GM23338 (cell line): ENCODE results near the gene COX10. TPM values are rescaled to one million over a fixed set of nuclear protein-coding genes. Genes with fewer than 3 reads are reported as not detected.

Experiments
- ATAC-seq: fragments of 200-7000 bp; cut with Tn5 transposase; 3 replicates; pipeline ENCODE4 v1.9.1; 2020
- DNase-seq: peaks from one replicate; pipeline ENCODE4 v3.0.0-alpha.2; 2015; ENCODE audit warnings: low spot score
- H2AFZ ChIP-seq: fragments of 200-600 bp; sonication (generic); 2 replicates; pipeline ENCODE4 v1.8.0; 2016; ENCODE audit warnings: antibody characterized with exemption, mild to moderate bottlenecking, moderate library complexity
- H3F3A ChIP-seq: fragments of 200-600 bp; sonication (generic); replicated peaks from 2 replicates; pipeline ENCODE4 v1.8.0; 2017; ENCODE audit warnings: antibody characterized with exemption, mixed run types, low read depth
- H3K27ac ChIP-seq: fragments of 200-600 bp; sonication (generic); 2 replicates; pipeline ENCODE4 v1.6.1; 2016; ENCODE audit warnings: low read depth
- H3K27me3 ChIP-seq: fragments of 200-600 bp; sonication (generic); 2 replicates; pipeline ENCODE4 v1.8.0; 2016; ENCODE audit warnings: mild to moderate bottlenecking, mixed run types, moderate library complexity; ENCODE audit not compliant: insufficient read depth
- H3K36me3 ChIP-seq: fragments of 200-600 bp; sonication (generic); 2 replicates; pipeline ENCODE4 v1.8.0; 2016; ENCODE audit warnings: mild to moderate bottlenecking; ENCODE audit not compliant: insufficient read depth
- H3K4me1 ChIP-seq: fragments of 200-600 bp; sonication (generic); 2 replicates; pipeline ENCODE4 v1.8.0; 2016; ENCODE audit warnings: mild to moderate bottlenecking, moderate library complexity; ENCODE audit not compliant: insufficient read depth
- H3K4me2 ChIP-seq: fragments of 200-600 bp; sonication (generic); 2 replicates; pipeline ENCODE4 v1.7.1; 2017; ENCODE audit warnings: mixed run types
- H3K4me3 ChIP-seq: fragments of 200-600 bp; sonication (generic); 2 replicates; pipeline ENCODE4 v1.6.1; 2016; ENCODE audit warnings: mixed run types
- H3K79me2 ChIP-seq: fragments of 200-600 bp; sonication (generic); replicated peaks from 2 replicates; pipeline ENCODE4 v1.8.0; 2017; ENCODE audit warnings: mild to moderate bottlenecking; ENCODE audit not compliant: insufficient read depth
- H3K9me2 ChIP-seq: fragments of 200-600 bp; sonication (generic); 2 replicates; pipeline ENCODE4 v1.8.0; 2017; ENCODE audit not compliant: insufficient read depth
- H4K20me1 ChIP-seq: fragments of 200-600 bp; sonication (generic); replicated peaks from 2 replicates; pipeline ENCODE4 v1.8.0; 2017; ENCODE audit warnings: mild to moderate bottlenecking; ENCODE audit not compliant: insufficient read depth
- H3K27ac Mint-ChIP-seq: 2 replicates; pipeline ENCODE4 v1.8.0; 2020; ENCODE audit warnings: inconsistent platforms, mild to moderate bottlenecking, moderate library complexity, mixed read lengths
- H3K27me3 Mint-ChIP-seq: 3 replicates; pipeline ENCODE4 v1.8.0; 2022; ENCODE audit warnings: low read depth, mild to moderate bottlenecking, moderate library complexity, mixed read lengths, inconsistent platforms; ENCODE audit not compliant: insufficient read depth, poor library complexity
- H3K36me3 Mint-ChIP-seq: 3 replicates; pipeline ENCODE4 v1.8.0; 2021; ENCODE audit warnings: low read depth, mild to moderate bottlenecking, inconsistent platforms, moderate library complexity, mixed read lengths
- H3K4me1 Mint-ChIP-seq: 3 replicates; pipeline ENCODE4 v1.8.0; 2020; ENCODE audit warnings: mild to moderate bottlenecking, inconsistent platforms, mixed read lengths
- H3K4me3 Mint-ChIP-seq: 3 replicates; pipeline ENCODE4 v1.8.0; 2021; ENCODE audit warnings: moderate library complexity, mild to moderate bottlenecking, inconsistent platforms, mixed read lengths
- H3K9me3 Mint-ChIP-seq: 3 replicates; pipeline ENCODE4 v1.8.0; 2020; ENCODE audit warnings: moderate library complexity, mild to moderate bottlenecking, inconsistent platforms, mixed read lengths
- CREB1 ChIP-seq: fragments of 250-450 bp; sonication (Bioruptor Pico); IDR thresholded peaks from 2 replicates; pipeline ENCODE4 v1.5.0; 2020; ENCODE audit warnings: low read depth, mild to moderate bottlenecking, moderate library complexity
- EZH2 ChIP-seq: fragments of 200-600 bp; sonication (generic); IDR thresholded peaks from one replicate; pipeline ENCODE4 v1.8.0; 2017; ENCODE audit warnings: antibody characterized with exemption, mild to moderate bottlenecking, low read depth; ENCODE audit not compliant: unreplicated experiment
- EZH2phosphoT487 ChIP-seq: fragments of 200-600 bp; sonication (generic); IDR thresholded peaks from one replicate; pipeline ENCODE4 v1.8.1; 2018; ENCODE audit warnings: antibody characterized with exemption; ENCODE audit not compliant: unreplicated experiment
- JUNB ChIP-seq: IDR thresholded peaks from one replicate; pipeline ENCODE4 v1.6.1; 2016; ENCODE audit warnings: antibody characterized with exemption; ENCODE audit not compliant: unreplicated experiment
- NANOG ChIP-seq: IDR thresholded peaks from 2 replicates; pipeline ENCODE4 v1.6.1; 2016; ENCODE audit warnings: antibody characterized with exemption, borderline replicate concordance
- POLR2AphosphoS5 ChIP-seq: IDR thresholded peaks from 2 replicates; pipeline ENCODE4 v1.6.1; 2016; ENCODE audit warnings: antibody characterized with exemption, low read depth
- STAT1 ChIP-seq: IDR thresholded peaks from one replicate; pipeline ENCODE4 v1.6.1; 2016; ENCODE audit warnings: antibody characterized with exemption; ENCODE audit not compliant: unreplicated experiment
- ZNF114 ChIP-seq: fragments of 250-450 bp; sonication (Bioruptor Pico); IDR thresholded peaks from 2 replicates; pipeline ENCODE4 v1.5.0; 2020; ENCODE audit warnings: mild to moderate bottlenecking, moderate library complexity
- ZNF331 ChIP-seq: fragments of 250-450 bp; sonication (Bioruptor Pico); IDR thresholded peaks from 2 replicates; pipeline ENCODE4 v1.5.0; 2020; ENCODE audit warnings: low read depth, mild to moderate bottlenecking, moderate library complexity
- polyA plus RNA-seq: library from polyadenylated mRNA; unstranded; fragments of >200 nt; fragmentation: Nextera tagmentation; extraction: Ambion mirVana; gene quantifications from 2 replicates; pipeline ENCODE4 v1.2.1, GENCODE V29; 2016
- total RNA-seq: library from RNA; depleted of rRNA; stranded (reverse); fragments of >200 nt; shearing (Covaris generic); gene quantifications from 2 replicates; pipeline ENCODE4 v1.2.3, GENCODE V29; 2014
- TF ChIP-seq, protein P1 (sequence below): IDR thresholded peaks from one replicate; pipeline ENCODE4 v1.6.1; 2018; ENCODE audit warnings: antibody characterized with exemption; ENCODE audit not compliant: unreplicated experiment
- TF ChIP-seq, protein P2 (sequence below): IDR thresholded peaks from 2 replicates; pipeline ENCODE4 v1.6.1; 2016; ENCODE audit warnings: antibody characterized with exemption
- TF ChIP-seq, protein P3 (sequence below): fragments of 250-450 bp; sonication (Bioruptor Pico); IDR thresholded peaks from 2 replicates; pipeline ENCODE4 v1.5.0; 2020; ENCODE audit warnings: mild to moderate bottlenecking, moderate library complexity
- TF ChIP-seq, protein P4 (sequence below), 2 experiments: fragments of 200-600 bp in 1 of 2; sonication (generic) in 1 of 2; conservative IDR thresholded peaks; 2 replicates each; pipeline versions ENCODE4 v1.5.1 to v1.6.1; 2016 to 2017; ENCODE audit warnings: antibody characterized with exemption in 2 of 2, low read depth in 2 of 2, mild to moderate bottlenecking in 2 of 2, moderate library complexity in 1 of 2

Gene COX10
- total and polyA plus RNA-seq, 2 experiments from 2014 or later = 25.7 to 46.6 TPM

DNA sequence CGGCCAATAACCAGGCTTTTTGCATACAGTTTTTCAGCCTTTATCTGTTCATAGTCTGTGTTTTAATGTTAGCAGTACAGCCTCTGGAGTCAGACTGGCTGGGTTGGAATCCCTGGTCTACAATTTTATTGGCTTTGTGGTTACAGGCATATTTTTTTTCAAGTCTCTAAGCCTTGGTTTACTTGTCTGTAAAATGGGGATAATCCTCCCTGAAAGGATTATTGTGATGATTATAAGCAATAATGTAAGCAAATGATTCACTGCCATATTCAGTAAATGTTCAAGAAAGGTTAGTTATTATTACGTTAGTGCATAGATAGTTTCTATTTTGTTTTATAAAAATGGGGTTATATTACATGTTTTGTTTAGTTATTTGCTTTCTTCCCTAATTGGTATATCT, 15.7 kb downstream of the COX10 start:
- H3K9me3 Mint-ChIP-seq = no peaks in the 10 kb centered on the region
- H3K27me3 ChIP-seq = no peaks in the 10 kb centered on the region
- H2AFZ ChIP-seq = no peak overlapping the region
- peaks cover 75% of the 10 kb centered on the region for H3K79me2 ChIP-seq
- H3K4me3 Mint-ChIP-seq = no peak overlapping the region
- H3K4me3 ChIP-seq = no peak overlapping the region
- ATAC-seq (no peak), DNase-seq (no peak)
- H3K4me2 ChIP-seq = no peak overlapping the region
- H3K4me1 ChIP-seq = peaks cover 4% of the 10 kb centered on the region; the same call in 1 of the 2 replicates
- H4K20me1 ChIP-seq = peaks cover 11% of the 10 kb centered on the region
- no peaks in the 10 kb centered on the region for H3K27me3 Mint-ChIP-seq
- no peaks in the 10 kb centered on the region for H3K9me2 ChIP-seq
- H3K36me3 ChIP-seq = peaks cover 3% of the 10 kb centered on the region; the same call in 1 of the 2 replicates
- H3F3A ChIP-seq = no peaks in the 10 kb centered on the region
- peaks cover 4% of the 10 kb centered on the region; the same call in 1 of the 3 replicates for H3K36me3 Mint-ChIP-seq
- peaks cover 16% of the 10 kb centered on the region for H3K4me1 Mint-ChIP-seq
- TF ChIP-seq ZNF114 (CRISPR knock-in tag) = no peak
- TF ChIP-seq ZNF331 (CRISPR knock-in tag) = no peak
- no peak for TF ChIP-seq JUNB
- TF ChIP-seq, protein P1, sequence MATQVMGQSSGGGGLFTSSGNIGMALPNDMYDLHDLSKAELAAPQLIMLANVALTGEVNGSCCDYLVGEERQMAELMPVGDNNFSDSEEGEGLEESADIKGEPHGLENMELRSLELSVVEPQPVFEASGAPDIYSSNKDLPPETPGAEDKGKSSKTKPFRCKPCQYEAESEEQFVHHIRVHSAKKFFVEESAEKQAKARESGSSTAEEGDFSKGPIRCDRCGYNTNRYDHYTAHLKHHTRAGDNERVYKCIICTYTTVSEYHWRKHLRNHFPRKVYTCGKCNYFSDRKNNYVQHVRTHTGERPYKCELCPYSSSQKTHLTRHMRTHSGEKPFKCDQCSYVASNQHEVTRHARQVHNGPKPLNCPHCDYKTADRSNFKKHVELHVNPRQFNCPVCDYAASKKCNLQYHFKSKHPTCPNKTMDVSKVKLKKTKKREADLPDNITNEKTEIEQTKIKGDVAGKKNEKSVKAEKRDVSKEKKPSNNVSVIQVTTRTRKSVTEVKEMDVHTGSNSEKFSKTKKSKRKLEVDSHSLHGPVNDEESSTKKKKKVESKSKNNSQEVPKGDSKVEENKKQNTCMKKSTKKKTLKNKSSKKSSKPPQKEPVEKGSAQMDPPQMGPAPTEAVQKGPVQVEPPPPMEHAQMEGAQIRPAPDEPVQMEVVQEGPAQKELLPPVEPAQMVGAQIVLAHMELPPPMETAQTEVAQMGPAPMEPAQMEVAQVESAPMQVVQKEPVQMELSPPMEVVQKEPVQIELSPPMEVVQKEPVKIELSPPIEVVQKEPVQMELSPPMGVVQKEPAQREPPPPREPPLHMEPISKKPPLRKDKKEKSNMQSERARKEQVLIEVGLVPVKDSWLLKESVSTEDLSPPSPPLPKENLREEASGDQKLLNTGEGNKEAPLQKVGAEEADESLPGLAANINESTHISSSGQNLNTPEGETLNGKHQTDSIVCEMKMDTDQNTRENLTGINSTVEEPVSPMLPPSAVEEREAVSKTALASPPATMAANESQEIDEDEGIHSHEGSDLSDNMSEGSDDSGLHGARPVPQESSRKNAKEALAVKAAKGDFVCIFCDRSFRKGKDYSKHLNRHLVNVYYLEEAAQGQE = no peak
- TF ChIP-seq, protein P2, sequence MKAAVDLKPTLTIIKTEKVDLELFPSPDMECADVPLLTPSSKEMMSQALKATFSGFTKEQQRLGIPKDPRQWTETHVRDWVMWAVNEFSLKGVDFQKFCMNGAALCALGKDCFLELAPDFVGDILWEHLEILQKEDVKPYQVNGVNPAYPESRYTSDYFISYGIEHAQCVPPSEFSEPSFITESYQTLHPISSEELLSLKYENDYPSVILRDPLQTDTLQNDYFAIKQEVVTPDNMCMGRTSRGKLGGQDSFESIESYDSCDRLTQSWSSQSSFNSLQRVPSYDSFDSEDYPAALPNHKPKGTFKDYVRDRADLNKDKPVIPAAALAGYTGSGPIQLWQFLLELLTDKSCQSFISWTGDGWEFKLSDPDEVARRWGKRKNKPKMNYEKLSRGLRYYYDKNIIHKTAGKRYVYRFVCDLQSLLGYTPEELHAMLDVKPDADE = no peak
- TF ChIP-seq EZH2 = no peak
- TF ChIP-seq, protein P3, sequence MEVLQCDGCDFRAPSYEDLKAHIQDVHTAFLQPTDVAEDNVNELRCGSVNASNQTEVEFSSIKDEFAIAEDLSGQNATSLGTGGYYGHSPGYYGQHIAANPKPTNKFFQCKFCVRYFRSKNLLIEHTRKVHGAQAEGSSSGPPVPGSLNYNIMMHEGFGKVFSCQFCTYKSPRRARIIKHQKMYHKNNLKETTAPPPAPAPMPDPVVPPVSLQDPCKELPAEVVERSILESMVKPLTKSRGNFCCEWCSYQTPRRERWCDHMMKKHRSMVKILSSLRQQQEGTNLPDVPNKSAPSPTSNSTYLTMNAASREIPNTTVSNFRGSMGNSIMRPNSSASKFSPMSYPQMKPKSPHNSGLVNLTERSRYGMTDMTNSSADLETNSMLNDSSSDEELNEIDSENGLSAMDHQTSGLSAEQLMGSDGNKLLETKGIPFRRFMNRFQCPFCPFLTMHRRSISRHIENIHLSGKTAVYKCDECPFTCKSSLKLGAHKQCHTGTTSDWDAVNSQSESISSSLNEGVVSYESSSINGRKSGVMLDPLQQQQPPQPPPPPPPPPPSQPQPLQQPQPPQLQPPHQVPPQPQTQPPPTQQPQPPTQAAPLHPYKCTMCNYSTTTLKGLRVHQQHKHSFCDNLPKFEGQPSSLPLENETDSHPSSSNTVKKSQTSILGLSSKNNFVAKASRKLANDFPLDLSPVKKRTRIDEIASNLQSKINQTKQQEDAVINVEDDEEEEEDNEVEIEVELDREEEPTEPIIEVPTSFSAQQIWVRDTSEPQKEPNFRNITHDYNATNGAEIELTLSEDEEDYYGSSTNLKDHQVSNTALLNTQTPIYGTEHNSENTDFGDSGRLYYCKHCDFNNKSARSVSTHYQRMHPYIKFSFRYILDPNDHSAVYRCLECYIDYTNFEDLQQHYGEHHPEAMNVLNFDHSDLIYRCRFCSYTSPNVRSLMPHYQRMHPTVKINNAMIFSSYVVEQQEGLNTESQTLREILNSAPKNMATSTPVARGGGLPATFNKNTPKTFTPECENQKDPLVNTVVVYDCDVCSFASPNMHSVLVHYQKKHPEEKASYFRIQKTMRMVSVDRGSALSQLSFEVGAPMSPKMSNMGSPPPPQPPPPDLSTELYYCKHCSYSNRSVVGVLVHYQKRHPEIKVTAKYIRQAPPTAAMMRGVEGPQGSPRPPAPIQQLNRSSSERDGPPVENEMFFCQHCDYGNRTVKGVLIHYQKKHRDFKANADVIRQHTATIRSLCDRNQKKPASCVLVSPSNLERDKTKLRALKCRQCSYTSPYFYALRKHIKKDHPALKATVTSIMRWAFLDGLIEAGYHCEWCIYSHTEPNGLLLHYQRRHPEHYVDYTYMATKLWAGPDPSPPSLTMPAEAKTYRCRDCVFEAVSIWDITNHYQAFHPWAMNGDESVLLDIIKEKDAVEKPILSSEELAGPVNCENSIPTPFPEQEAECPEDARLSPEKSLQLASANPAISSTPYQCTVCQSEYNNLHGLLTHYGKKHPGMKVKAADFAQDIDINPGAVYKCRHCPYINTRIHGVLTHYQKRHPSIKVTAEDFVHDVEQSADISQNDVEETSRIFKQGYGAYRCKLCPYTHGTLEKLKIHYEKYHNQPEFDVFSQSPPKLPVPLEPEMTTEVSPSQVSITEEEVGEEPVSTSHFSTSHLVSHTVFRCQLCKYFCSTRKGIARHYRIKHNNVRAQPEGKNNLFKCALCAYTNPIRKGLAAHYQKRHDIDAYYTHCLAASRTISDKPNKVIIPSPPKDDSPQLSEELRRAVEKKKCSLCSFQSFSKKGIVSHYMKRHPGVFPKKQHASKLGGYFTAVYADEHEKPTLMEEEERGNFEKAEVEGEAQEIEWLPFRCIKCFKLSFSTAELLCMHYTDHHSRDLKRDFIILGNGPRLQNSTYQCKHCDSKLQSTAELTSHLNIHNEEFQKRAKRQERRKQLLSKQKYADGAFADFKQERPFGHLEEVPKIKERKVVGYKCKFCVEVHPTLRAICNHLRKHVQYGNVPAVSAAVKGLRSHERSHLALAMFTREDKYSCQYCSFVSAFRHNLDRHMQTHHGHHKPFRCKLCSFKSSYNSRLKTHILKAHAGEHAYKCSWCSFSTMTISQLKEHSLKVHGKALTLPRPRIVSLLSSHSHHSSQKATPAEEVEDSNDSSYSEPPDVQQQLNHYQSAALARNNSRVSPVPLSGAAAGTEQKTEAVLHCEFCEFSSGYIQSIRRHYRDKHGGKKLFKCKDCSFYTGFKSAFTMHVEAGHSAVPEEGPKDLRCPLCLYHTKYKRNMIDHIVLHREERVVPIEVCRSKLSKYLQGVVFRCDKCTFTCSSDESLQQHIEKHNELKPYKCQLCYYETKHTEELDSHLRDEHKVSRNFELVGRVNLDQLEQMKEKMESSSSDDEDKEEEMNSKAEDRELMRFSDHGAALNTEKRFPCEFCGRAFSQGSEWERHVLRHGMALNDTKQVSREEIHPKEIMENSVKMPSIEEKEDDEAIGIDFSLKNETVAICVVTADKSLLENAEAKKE (CRISPR knock-in tag) = no peak
- no peak for TF ChIP-seq STAT1
- no peak for TF ChIP-seq POLR2AphosphoS5
- no peak for TF ChIP-seq CREB1 (CRISPR knock-in tag)
- TF ChIP-seq, protein P4, sequence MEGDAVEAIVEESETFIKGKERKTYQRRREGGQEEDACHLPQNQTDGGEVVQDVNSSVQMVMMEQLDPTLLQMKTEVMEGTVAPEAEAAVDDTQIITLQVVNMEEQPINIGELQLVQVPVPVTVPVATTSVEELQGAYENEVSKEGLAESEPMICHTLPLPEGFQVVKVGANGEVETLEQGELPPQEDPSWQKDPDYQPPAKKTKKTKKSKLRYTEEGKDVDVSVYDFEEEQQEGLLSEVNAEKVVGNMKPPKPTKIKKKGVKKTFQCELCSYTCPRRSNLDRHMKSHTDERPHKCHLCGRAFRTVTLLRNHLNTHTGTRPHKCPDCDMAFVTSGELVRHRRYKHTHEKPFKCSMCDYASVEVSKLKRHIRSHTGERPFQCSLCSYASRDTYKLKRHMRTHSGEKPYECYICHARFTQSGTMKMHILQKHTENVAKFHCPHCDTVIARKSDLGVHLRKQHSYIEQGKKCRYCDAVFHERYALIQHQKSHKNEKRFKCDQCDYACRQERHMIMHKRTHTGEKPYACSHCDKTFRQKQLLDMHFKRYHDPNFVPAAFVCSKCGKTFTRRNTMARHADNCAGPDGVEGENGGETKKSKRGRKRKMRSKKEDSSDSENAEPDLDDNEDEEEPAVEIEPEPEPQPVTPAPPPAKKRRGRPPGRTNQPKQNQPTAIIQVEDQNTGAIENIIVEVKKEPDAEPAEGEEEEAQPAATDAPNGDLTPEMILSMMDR (conservative IDR thresholded peaks at IDR 0.05; ENCODE audit: low read depth in 2 of 2) = no peak
- TF ChIP-seq NANOG = no peak
- TF ChIP-seq EZH2phosphoT487 = no peak
- H3K27ac Mint-ChIP-seq = no peak overlapping the region
- no peak overlapping the region for H3K27ac ChIP-seq
